ENCODE data around the gene PATL2. TPM values are rescaled to one million over a fixed set of nuclear protein-coding genes. Genes with fewer than 3 reads are reported as not detected.
"Not testable (repeated sequence)": the region's sequence is repeated elsewhere in the genome, so short reads cannot be mapped to it uniquely, and the experiment has no call there.

The PATL2 gene
- total RNA-seq: 60.5 and 62.1 TPM in 2 replicates

DNA sequence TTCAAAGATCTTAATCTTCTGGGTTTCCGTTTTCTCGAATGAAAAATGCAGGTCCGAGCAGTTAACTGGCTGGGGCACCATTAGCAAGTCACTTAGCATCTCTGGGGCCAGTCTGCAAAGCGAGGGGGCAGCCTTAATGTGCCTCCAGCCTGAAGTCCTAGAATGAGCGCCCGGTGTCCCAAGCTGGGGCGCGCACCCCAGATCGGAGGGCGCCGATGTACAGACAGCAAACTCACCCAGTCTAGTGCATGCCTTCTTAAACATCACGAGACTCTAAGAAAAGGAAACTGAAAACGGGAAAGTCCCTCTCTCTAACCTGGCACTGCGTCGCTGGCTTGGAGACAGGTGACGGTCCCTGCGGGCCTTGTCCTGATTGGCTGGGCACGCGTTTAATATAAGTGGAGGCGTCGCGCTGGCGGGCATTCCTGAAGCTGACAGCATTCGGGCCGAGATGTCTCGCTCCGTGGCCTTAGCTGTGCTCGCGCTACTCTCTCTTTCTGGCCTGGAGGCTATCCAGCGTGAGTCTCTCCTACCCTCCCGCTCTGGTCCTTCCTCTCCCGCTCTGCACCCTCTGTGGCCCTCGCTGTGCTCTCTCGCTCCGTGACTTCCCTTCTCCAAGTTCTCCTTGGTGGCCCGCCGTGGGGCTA lies at the start of gene PATL2, which contains the start of gene B2M:
PATL2 (minus strand) TSS at position 228 of the 647 bp plus-strand sequence. CDS start 34,833 bp downstream, outside the sequence.
B2M (plus strand) TSS at position 422 of the 647 bp plus-strand sequence; CDS start at position 452, 30 bp downstream.
- intact Hi-C loops (cut with micrococcal nuclease): loop anchor here (1.0 to 5.0 kb wide), 7 partner anchors 8 to 174 kb away; partner anchors contain the start of genes EIF3J and SPG11

DNA sequence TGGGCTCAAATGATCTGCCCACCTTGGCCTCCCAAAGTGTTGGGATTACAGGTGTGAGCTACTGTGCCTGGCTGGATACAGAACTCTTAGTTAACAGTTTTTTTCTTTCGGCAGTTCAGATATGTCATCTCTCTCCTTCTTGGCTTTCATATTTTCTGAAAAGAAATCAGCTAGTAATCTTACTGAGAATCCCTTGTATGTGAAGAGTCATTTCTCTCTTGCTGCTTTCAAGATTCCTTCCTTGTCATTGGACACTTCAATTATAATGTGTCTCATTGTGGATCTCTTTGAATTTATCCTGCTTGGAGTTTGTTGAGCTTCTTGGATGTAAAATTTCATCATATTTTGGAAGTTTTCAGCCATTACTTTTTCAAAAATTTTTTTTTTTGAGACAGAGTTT lies 42.2 kb upstream of the PATL2 start:
- intact Hi-C loops (cut with micrococcal nuclease): no loop called here

DNA sequence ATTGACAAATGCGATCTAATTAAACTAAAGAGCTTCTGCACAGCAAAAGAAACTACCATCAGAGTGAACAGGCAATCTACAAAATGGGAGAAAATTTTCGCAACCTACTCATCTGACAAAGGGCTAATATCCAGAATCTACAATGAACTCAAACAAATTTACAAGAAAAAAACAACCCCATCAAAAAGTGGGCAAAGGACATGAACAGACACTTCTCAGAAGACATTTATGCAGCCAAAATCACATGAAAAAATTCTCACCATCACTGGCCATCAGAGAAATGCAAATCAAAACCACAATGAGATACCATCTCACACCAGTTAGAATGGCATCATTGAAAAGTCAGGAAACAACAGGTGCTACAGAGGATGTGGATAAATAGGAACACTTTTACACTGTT lies 32.3 kb upstream of the PATL2 start:
- intact Hi-C loops (cut with micrococcal nuclease): not testable (repeated sequence)

DNA sequence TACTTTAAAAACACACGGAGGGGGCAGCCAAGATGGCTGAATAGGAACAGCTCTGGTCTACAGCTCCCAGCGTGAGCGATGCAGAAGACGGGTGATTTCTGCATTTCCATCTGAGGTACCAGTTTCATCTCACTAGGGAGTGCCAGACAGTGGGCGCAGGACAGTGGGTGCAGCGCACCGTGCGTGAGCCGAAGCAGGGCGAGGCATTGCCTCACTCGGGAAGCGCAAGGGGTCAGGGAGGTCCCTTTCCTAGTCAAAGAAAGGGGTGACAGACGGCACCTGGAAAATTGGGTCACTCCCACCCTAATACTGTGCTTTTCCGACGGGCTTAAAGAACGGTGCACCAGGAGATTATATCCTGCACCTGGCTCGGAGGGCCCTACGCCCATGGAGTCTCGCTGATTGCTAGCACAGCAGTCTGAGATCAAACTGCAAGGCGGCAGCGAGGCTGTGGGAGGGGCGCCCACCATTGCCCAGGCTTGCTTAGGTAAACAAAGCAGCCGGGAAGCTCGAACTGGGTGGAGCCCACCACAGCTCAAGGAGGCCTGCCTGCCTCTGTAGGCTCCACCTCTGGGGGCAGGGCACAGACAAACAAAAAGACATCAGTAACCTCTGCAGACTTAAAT lies 28.2 kb upstream of the PATL2 start:
- intact Hi-C loops (cut with micrococcal nuclease): loop anchor here (5.0 kb wide), 1 partner anchor 298 kb away; no protein-coding TSS in a partner anchor

DNA sequence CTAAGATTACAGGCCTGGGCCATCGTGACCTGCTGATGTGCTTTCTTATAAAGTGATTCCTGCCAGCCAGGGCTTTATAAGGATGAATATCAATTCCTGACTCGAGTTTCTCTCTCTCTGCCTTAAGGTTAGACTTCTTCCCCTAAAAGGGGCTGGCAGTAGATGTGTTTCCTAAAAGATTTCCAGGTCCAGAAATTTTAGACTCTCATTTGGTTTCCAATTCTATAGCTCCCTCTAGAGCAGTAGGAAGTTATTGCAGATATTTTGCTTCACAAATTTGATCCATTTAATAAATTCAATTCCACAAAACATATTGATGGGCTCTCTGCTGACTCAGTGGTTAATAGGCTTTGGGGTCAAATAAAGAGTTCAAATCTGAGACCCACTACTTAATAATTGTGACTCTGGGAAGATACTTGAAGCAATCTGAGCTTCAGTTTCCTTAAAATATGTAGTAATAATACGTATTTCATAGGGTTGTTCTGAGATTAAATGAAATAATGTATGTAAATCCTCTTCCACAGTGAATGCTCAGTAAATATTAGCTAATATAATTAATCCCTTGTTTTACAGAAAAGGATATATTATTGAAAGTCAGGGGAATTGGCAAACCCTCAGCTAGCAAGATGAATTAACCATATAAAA lies 27.3 kb upstream of the PATL2 start:
- intact Hi-C loops (cut with micrococcal nuclease): loop anchor here (1.0 to 5.0 kb wide), 4 partner anchors 75 to 299 kb away; partner anchors contain the start of gene SPG11

DNA sequence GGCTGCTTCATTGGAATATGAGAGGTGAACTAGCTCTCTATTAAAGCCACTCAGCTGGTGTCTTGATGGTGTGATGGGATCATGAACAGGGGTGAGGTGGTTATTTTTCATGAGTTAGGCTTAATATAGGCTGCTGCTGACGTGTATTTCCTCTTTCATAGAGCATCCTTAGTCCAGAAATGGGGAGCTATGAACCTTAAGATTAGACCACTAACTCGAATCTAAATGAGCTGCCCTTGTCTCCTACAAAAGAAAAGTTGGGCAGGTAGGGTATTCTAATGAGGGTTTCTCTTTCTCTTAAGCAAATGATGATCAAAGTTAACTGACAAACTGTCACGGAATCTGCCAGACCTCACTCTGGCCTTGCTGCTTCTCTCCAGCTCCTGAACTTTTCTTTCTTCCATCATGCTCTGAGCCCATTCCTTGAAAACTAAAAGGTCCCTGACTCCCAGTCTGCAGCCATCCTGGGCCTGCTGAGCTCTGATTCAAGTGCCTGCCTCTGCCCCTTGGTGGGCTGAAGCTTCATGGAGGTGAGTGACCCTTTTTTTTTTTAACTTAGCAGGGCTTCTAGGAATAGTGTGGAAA lies 25.1 kb upstream of the PATL2 start, which contains the start of gene TRIM69:
TRIM69 (plus strand) TSS at position 348 of the 585 bp plus-strand sequence; CDS start at position 525, 177 bp downstream.
- intact Hi-C loops (cut with micrococcal nuclease): loop anchor here (1.0 to 5.0 kb wide), 3 partner anchors 17 to 301 kb away; no protein-coding TSS in a partner anchor

DNA sequence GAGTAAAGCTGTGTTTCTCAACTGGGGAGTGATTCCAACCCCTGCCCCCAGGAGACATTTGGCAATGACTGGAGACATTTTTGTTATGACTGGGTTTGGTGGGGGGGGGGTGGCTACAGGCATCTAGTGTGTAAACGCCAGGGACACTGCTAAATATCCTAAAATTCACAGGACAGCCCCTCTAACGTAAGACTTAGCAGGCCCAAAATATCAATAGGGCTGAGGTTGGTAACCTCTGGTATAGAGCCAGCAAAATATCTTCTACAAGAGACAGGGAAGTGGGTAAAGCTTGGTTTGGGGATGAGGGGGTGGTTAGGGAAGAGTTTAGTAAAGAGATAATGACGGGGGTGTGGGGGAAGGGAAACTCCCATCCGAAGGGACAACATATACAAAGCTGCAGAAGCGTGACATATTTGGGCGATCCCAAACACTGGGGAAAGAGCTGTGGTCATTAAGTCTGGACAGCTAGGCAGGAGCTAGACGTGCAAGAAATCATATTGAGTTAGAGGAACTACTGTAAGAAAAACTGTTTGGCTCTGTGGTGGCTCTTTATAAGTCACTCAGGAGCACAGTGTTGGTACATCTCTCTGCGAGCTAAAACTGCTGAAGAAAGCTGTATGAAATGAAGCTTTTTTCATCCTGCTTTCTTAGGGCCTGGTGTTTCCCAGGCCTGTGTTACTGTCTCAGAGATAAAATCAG lies 24.5 kb upstream of the PATL2 start:
- intact Hi-C loops (cut with micrococcal nuclease): loop anchor here (1.0 to 5.0 kb wide), 3 partner anchors 16 to 302 kb away; no protein-coding TSS in a partner anchor

DNA sequence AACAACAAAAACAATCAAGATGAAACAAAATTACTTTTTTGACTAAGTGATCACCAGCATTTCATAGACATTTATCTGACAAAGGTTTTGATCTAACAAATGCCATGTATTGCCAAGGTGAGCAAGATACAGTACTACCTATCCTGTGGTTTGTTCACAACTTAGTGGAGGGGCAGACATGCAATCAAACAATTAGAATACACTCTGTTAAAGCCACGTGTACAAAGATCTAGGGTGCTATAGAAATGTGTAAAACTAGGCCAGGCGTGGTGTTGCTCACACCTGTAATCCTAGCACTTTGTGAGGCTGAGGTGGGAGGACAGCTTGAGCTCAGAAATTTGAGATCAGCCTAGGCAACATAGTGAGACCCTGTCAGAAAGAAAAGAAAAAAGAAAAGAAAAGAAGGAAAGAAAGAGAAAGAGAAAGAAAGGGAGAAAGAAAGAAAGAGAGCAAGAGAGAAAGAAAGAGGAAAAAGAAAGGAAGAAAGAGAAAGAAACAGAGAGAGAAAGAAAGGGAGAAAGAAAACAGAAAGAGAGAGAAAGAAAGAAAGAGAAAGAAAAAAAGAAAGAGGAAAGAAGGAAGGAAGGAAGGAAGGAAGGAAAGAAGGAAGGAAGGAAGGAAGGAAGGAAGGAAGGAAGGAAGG lies 23.8 kb upstream of the PATL2 start:
- intact Hi-C loops (cut with micrococcal nuclease): loop anchor here (5.0 kb wide), 1 partner anchor 302 kb away; no protein-coding TSS in a partner anchor

DNA sequence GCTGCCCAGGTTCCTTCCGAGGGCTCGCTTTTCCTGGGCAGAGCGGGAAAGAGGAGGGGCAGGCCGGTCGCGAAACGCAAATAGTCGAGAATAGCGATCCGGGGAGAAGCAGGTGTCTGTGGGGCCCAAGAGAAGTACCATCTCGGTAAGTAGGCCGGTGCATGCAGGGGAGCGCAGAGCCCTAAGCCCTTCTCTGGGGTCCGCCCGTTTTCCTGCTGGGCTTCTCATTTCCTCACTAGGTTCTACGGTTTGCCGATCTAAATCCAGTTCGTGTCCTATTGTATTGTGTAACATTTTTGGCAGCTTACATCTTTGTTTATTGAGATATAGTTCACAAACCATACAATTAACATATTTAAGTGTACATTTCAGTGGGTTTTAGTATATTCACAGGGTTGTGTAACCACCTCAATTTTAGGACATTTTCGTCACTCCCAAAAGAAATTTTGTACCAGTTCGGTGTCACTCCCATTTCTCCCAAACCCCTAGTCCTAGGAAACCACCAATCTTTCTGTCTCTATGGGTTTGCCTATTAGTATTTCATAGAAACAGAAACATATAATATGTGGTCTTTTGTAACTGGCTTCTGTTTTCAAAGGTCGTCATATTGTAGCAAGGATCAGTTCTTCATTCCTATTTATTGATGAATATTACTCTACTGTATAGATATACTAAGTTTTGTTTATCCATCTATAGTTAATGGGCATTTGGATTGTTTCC lies 18.4 kb upstream of the PATL2 start:
- intact Hi-C loops (cut with micrococcal nuclease): loop anchor here (1.0 to 5.0 kb wide), 5 partner anchors 8 to 902 kb away; partner anchors contain the start of genes EIF3J, GOLM2 and WDR76

DNA sequence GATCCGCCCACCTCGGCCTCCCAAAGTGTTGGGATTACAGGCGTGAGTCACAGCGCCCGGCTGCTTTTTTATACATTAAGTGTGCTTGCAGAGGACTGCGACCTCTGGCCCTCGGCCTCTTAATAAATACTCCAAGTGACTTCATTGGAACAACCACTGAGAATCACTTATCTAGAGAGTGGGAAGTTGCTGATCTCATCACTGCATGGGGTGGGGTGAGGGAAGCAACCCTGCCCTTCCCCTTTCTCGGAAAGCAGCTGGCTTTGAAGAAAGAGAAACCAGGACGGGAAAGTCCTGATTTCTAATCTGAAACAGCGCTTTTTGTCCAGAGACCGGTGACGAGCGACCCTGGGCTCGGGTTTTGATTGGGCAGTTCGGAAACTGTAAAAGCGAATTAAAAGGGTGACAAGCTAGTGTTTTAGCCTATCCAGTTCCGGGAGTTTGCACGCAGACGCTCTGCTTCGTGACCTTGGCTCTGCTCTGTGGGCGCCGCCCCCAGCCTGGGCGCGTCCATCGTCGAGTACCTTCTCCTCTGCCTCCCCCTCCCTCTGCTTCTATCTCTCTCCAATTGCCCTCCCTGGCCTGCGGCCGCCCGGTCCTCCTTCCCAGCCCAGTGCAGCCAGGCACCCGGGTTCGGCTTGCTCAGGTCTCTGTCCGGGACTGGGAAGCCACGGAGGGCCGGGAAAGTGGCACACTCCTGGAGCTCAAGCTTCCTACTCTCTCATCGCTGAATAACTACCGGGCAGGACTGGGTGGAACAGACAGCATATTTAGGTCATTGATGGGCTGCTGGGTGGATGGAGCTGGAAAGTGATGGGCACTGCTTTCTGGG lies 17.7 kb upstream of the PATL2 start:
- intact Hi-C loops (cut with micrococcal nuclease): loop anchor here (1.0 to 5.0 kb wide), 11 partner anchors 9 to 901 kb away; partner anchors contain the start of genes B2M, CTDSPL2, EIF3J and GOLM2

DNA sequence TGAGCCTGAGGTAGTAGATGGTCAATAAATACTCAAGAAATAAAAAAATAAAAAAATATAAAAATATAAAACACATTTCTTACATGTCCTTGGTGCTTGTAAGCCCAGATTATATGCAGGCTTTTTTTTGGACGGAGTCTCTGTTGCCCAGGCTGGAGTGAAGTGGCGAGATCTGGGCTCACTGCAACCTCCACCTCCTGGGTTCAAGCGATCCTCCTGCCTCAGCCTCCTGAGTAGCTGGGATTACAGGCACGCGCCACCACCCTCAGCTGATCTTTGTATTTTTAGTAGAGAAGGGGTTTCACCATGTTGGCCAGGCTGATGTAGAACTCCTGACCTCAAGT lies 17.1 kb upstream of the PATL2 start:
- intact Hi-C loops (cut with micrococcal nuclease): loop anchor here (1.0 to 5.0 kb wide), 9 partner anchors 9 to 901 kb away; partner anchors contain the start of genes B2M, CTDSPL2, EIF3J and GOLM2

DNA sequence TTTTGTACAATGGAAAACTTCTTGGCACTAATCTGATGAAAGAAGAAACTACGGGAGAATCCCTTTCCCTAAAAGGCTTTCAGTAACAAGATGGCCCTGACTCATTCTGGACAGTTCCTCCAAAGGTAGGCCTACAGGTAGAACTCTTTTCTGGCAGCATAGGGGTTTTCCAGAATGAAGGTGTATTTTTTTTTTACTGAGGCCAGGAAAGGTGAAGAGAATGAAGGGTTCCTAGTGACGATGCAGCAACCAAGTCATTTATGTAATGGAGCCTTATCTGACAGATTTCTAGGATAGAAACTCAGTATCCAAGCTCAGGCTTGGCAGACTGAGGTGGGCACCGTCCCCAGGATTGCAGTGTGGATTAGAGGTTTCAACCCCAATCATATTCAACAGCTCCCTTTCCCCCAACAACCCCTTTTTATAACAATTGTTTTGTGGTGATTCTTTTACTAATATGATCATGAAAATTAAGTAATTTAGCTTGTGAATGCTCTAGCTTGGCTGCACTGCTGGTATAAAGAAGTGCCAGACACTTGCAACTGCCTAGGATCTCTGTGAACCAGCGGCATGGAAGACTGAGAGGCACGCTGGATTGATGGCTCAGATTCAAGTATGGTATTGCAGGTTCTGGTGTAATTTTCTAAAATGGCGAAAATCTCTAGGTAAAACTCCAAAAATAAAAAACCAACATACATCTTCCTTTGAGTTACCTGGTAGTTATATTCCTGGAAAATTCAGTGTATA lies 16.5 kb upstream of the PATL2 start:
- intact Hi-C loops (cut with micrococcal nuclease): loop anchor here (1.0 to 5.0 kb wide), 9 partner anchors 8 to 900 kb away; partner anchors contain the start of genes B2M, CTDSPL2, EIF3J and GOLM2

DNA sequence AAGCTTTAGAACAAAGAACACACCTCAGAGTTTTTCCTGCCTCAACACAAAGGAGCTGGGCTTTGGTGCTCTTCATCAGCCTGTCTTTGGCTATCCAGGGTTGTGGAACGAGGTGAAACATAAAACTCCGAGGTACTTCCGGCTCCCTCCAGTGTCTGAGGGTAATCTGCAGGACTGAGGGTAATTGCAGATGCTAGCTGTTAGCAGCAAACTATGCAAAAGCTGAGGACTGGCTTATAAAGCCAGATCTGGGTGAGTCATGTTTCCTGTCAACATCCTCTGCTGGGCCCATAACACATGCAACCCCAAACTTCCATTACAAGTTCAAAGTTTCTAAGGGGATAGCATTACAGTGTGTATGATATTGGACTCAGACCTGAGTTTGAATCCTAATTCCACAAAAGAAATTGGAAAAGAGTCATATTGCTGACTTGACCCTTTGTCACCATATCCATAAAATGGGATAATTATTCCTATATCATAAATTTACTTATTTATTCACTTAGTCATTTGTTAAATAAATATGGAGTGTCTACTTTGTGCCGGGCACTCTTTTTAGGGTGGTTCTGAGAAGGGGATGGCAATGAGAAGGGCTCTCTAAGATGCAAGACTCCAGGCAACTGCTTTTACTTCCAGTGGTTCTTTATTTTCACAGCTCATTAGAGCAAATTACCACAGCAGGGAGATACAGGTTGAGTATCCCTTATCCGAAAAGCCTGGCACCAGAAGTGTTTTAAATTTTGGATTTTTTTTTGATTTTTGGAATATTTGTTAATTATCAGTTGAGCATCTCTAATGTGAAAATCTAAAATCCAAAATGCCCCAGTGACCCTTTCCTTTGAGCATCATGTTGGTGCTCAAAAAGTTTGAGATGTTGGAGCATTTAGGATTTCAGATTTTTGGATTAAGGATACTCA lies 15.7 kb upstream of the PATL2 start:
- intact Hi-C loops (cut with micrococcal nuclease): loop anchor here (5.0 kb wide), 2 partner anchors 440 to 900 kb away; partner anchors contain the start of genes GOLM2 and WDR76

DNA sequence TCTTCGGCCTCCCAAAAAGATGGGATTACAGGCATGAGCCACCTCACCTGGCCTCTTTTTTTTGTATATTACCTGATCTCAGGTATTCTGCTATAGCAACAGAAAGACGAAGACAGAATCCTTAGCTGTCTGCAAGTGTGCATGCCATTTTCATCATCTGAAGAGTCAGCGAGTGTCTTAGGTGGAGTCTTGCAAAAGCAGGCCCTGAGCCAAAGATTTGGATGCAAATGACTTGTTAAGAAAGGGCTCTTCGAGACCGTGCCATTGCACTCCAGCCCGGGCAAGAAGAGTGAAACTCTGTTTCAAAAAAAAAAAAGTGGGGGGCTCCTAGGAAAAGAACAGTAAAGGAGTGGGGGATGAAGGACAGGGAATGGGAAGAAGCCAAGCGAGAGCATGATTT lies 15.0 kb upstream of the PATL2 start:
- intact Hi-C loops (cut with micrococcal nuclease): loop anchor here (5.0 kb wide), 2 partner anchors 439 to 899 kb away; partner anchors contain the start of genes GOLM2 and WDR76

DNA sequence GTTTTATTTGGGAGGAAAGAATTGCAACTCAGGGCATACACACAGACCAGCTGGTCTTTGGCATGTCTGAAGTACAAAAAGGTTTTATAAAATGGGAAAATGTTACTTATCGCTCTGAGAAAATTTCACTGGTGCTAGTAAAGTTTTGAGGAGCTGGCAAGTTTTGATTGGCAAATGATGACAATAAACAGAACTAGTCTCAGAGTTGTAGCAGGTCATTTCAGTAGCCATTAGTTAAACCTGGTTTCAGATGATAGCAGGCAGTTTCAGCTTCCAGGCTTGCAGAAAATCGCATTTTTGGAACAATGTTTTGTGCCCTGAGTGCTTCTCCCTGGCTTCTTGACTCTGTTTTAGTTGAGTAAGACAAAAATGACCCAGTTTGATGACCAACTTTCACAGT lies 10.9 kb upstream of the PATL2 start:
- intact Hi-C loops (cut with micrococcal nuclease): no loop called here

DNA sequence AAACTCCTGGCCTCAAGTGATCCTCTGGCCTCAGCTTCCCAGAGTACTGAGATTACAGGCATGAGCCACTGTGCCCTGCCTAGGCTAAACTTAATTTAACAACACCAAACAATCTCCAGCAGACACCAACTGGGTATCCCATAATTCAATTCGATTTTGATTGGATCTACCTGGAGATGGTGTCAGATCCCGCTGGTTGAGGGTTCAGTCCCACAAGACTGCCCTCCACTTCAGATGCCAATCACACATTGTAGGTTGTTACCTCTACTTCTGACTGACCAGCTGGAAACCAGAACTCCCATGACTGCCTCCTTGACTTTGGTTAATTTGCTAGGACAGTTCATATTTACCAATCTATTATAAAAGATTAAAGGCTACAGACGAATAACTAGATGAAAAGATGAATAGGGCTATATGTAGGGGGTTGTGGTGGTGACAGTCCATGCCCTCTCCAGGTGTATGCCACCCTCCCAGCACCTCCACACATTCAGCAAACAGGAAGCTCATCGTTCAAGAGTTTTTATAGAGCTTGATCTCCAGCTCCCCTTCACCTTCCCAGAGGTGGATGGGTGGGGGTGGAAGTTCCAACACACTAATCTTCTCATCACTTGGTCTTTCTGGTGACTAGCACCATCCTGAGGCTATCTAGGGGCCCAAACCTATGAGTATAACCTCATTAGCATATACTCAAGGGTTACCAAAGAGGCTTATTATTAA lies 9.5 kb upstream of the PATL2 start:
- intact Hi-C loops (cut with micrococcal nuclease): no loop called here
